Smooth muscle cell (in vitro differentiated cells): Measurements from ENCODE around the gene MKLN1. TPM values are rescaled to one million over a fixed set of nuclear protein-coding genes. Genes with fewer than 3 reads are reported as not detected.
"Not testable (repeated sequence)": the region's sequence is repeated elsewhere in the genome, so short reads cannot be mapped to it uniquely, and the experiment has no call there.

Experiments used
- DNase-seq: peaks from one replicate; lab custom pipeline; 2025; ENCODE audit not compliant: unreplicated experiment; lab: John Stamatoyannopoulos, UW
- H2AFZ ChIP-seq: fragments of 200-600 bp; sonication (generic); 2 replicates; pipeline ENCODE4 v1.6.0; 2016; ENCODE audit warnings: antibody characterized with exemption, low read depth, mild to moderate bottlenecking
- H3F3A ChIP-seq: fragments of 200-600 bp; sonication (generic); 2 replicates; pipeline ENCODE4 v1.6.0; 2017; ENCODE audit warnings: antibody characterized with exemption, low read depth
- H3K27ac ChIP-seq: fragments of 200-600 bp; sonication (generic); 2 replicates; pipeline ENCODE4 v1.5.1; 2016; ENCODE audit warnings: low read depth, mild to moderate bottlenecking
- H3K27me3 ChIP-seq: fragments of 200-600 bp; sonication (generic); 2 replicates; pipeline ENCODE4 v1.6.1; 2016; ENCODE audit warnings: low read depth, mild to moderate bottlenecking
- H3K36me3 ChIP-seq: fragments of 200-600 bp; sonication (generic); 2 replicates; pipeline ENCODE4 v1.5.1; 2016; ENCODE audit warnings: low read depth
- H3K4me1 ChIP-seq: fragments of 200-600 bp; sonication (generic); 2 replicates; pipeline ENCODE4 v1.5.1; 2016; ENCODE audit warnings: low read depth
- H3K4me2 ChIP-seq: fragments of 200-600 bp; sonication (generic); 2 replicates; pipeline ENCODE4 v1.6.0; 2016; ENCODE audit warnings: mild to moderate bottlenecking
- H3K4me3 ChIP-seq: fragments of 200-600 bp; sonication (generic); 2 replicates; pipeline ENCODE4 v1.5.1; 2016; ENCODE audit warnings: mild to moderate bottlenecking
- H3K79me2 ChIP-seq: fragments of 200-600 bp; sonication (generic); 2 replicates; pipeline ENCODE4 v1.6.0; 2016; ENCODE audit warnings: low read depth, mild to moderate bottlenecking
- H3K9ac ChIP-seq: fragments of 200-600 bp; sonication (generic); 2 replicates; pipeline ENCODE4 v1.6.0; 2016; ENCODE audit warnings: low read depth
- H3K9me3 ChIP-seq: fragments of 200-600 bp; sonication (generic); replicated peaks from 2 replicates; pipeline ENCODE4 v1.5.1; 2016; ENCODE audit warnings: low read depth
- H4K20me1 ChIP-seq: fragments of 200-600 bp; sonication (generic); 2 replicates; pipeline ENCODE4 v1.6.0; 2016; ENCODE audit warnings: low read depth
- WGBS: methylation state at CpG from one replicate; pipeline ENCODE4 v1.1.7; 2016; ENCODE audit warnings: low lambda C conversion rate; 5-methylcytosine and 5-hydroxymethylcytosine counted together
- polyA plus RNA-seq: library from polyadenylated mRNA; unstranded; fragments of >200 nt; fragmentation: Nextera tagmentation; extraction: Ambion mirVana; gene quantifications from 2 replicates; pipeline ENCODE4 v1.2.1, GENCODE V29; 2016
- total RNA-seq: library from RNA; depleted of rRNA; stranded (reverse); fragments of >200 nt; gene quantifications from 2 replicates; pipeline ENCODE4 v1.2.3, GENCODE V29; 2014
- TF ChIP-seq, protein P1 (sequence below): fragments of 200-600 bp; sonication (generic); IDR thresholded peaks from 2 replicates; pipeline ENCODE4 v1.5.1; 2017; ENCODE audit warnings: borderline replicate concordance, mild to moderate bottlenecking, antibody characterized with exemption; ENCODE audit not compliant: insufficient read depth, poor library complexity, severe bottlenecking

MKLN1 gene
- total and polyA plus RNA-seq, 2 experiments from 2014 or later, result 26.3 to 45.3 TPM

DNA sequence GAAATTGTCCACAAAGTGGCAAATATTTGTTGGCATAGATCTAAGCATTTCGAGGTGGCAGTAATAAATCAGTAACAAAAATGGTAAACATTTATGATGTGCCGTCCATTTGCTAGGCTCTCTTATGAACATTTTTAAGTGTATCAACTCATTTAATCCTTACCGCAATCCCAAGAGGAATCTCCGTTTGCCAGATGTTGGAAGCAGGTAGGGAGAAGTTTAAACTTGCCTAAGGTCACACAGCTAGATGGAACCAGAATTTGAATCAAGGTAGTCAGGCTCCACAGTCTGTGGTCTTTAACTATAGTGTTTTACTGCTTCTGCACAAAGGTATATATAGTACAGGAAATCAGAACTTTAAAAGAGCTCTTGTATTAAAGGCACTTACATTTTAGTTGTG lies 2.6 kb downstream of the MKLN1 start:
- H4K20me1 ChIP-seq, result peaks cover 64% of the 10 kb centered on the region
- TF ChIP-seq, protein P1, sequence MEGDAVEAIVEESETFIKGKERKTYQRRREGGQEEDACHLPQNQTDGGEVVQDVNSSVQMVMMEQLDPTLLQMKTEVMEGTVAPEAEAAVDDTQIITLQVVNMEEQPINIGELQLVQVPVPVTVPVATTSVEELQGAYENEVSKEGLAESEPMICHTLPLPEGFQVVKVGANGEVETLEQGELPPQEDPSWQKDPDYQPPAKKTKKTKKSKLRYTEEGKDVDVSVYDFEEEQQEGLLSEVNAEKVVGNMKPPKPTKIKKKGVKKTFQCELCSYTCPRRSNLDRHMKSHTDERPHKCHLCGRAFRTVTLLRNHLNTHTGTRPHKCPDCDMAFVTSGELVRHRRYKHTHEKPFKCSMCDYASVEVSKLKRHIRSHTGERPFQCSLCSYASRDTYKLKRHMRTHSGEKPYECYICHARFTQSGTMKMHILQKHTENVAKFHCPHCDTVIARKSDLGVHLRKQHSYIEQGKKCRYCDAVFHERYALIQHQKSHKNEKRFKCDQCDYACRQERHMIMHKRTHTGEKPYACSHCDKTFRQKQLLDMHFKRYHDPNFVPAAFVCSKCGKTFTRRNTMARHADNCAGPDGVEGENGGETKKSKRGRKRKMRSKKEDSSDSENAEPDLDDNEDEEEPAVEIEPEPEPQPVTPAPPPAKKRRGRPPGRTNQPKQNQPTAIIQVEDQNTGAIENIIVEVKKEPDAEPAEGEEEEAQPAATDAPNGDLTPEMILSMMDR, result no peak
- peak overlapping the region; percentile 7 for H3K9ac ChIP-seq
- no peaks in the 10 kb centered on the region for H3K36me3 ChIP-seq
- H3F3A ChIP-seq, result no peaks in the 10 kb centered on the region
- peak overlapping the region; percentile 94 for H3K4me3 ChIP-seq
- no peak overlapping the region for H2AFZ ChIP-seq
- peaks cover 74% of the 10 kb centered on the region for H3K79me2 ChIP-seq
- H3K4me1 ChIP-seq, result peaks cover 23% of the 10 kb centered on the region
- no peaks in the 10 kb centered on the region for H3K27me3 ChIP-seq
- H3K27ac ChIP-seq, result peak overlapping the region; percentile 10
- WGBS, result 82% methylated on average over 4 of the region's 4 CpGs
- H3K9me3 ChIP-seq, result no peaks in the 10 kb centered on the region
- DNase-seq, result no peak
- H3K4me2 ChIP-seq, result peak overlapping the region; percentile 95

DNA sequence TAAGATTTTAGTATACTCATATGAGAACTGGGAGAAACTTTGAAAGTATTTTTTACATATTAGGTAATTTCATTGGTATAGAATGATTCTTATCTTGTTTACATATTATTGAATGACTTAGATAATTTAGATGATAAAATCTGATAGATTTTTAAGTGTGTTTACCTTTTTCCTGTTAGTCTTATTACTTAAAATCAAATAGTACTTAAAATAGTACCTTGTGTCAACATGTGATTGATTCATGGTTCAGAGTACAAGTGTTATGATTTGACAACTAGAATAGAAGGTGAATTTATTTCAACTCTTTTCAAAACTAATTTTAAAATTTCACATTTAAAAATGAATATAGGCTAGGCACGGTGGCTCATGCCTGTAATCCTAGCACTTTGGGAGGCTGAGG lies 4.1 kb downstream of the MKLN1 start:
- H3K27me3 ChIP-seq, result no peaks in the 10 kb centered on the region
- H3K4me3 ChIP-seq, result peak overlapping the region; percentile 14
- TF ChIP-seq, protein P1, result no peak
- peaks cover 78% of the 10 kb centered on the region for H4K20me1 ChIP-seq
- WGBS, result 97% methylated on average over 1 of the region's 1 CpG
- peaks cover 9% of the 10 kb centered on the region for H3K9me3 ChIP-seq
- peaks cover 89% of the 10 kb centered on the region for H3K79me2 ChIP-seq
- no peak overlapping the region for H3K4me2 ChIP-seq
- DNase-seq, result no peak
- no peak overlapping the region for H3K27ac ChIP-seq
- H3K9ac ChIP-seq, result no peak overlapping the region
- peaks cover 22% of the 10 kb centered on the region for H3K4me1 ChIP-seq
- H3F3A ChIP-seq, result peaks cover 3% of the 10 kb centered on the region
- no peak overlapping the region for H2AFZ ChIP-seq
- H3K36me3 ChIP-seq, result peaks cover 4% of the 10 kb centered on the region

DNA sequence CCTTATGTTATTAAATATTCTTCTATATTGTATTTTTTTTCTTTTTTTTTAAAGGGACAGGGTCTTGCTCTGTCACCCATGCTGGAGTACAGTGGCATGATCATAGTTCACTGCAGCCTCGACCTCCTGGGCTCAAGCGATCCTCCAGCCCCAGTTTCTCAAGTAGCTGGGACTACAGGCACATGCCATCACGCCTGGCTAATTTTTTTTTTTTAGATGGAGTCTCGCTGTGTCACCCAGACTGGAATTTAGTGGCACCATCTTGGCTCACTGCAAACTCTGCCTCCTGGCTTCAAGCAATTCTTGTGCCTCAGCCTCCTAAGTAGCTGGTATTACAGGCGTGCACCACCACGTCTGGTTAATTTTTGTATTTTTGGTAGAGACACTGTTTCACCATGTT lies 5.1 kb downstream of the MKLN1 start:
- H3F3A ChIP-seq, DNase-seq, H3K27me3 ChIP-seq, H3K9ac ChIP-seq, H3K4me3 ChIP-seq, H3K27ac ChIP-seq, H3K4me2 ChIP-seq, H3K36me3 ChIP-seq, H2AFZ ChIP-seq: not testable (repeated sequence)
- H3K79me2 ChIP-seq, result peaks cover 99% of the 10 kb centered on the region
- H3K4me1 ChIP-seq, result peaks cover 20% of the 10 kb centered on the region
- WGBS, result 98% methylated on average over 6 of the region's 6 CpGs
- peaks cover 14% of the 10 kb centered on the region for H3K9me3 ChIP-seq
- H4K20me1 ChIP-seq, result peaks cover 87% of the 10 kb centered on the region

DNA sequence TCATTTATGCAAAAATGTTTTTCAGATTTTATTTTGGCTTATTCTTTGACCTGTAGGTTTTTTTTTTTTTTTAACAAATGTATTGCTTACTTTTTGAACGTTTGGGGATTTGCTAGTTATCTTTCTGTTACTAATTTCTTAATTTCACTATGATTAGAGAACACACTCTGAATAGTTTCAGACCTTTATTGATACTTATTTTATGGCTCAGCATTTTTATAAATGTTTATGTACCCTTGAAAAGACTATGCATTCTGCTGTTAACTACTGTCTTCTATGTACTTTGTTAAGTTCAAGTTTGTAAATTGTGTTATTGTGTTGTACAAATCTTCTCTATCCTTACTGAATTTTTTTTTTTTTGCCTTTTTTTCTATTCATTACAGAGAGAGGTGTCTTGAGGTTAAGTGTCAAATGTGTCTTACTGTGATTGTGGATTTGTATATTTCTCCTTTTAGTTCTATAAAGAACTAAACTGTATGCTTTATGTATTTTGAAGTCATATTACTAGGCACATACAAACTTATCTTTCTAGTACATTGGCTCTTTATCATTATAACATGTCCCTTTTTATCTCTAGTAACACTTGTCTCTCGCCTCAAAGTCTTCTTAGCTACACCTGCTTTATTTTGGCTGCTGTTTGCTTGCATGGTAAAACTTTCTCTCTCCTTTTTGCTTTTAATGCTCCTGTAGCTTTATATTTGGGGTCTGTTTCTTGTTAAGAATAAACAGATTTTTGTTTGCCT lies 8.1 kb downstream of the MKLN1 start:
- Histone ChIP-seq H3K4me1 (no peaks in the 10 kb centered on the region), H3F3A (peaks cover 4% of the 10 kb centered on the region), H3K9ac (no peak overlapping the region), H3K36me3 (peaks cover 7% of the 10 kb centered on the region), H3K79me2 (peaks cover 100% of the 10 kb centered on the region), H3K4me3 (no peak overlapping the region), H3K27me3 (no peaks in the 10 kb centered on the region), H3K4me2 (no peak overlapping the region), H3K27ac (no peak overlapping the region), H3K9me3 (peaks cover 14% of the 10 kb centered on the region), H4K20me1 (peaks cover 98% of the 10 kb centered on the region), H2AFZ (no peak overlapping the region)
- TF ChIP-seq, protein P1, result no peak
- no peak for DNase-seq
- WGBS, result 94% methylated on average over 2 of the region's 2 CpGs
